Nephron progenitor cell (in vitro differentiated cells): ENCODE measurements around the gene ATG9B.

ENCODE experiments used
- DNase-seq: peaks from one replicate; pipeline ENCODE4 v3.0.0; 2021
- H3K27ac Mint-ChIP-seq: 2 replicates; pipeline ENCODE4 v1.8.0; 2021; ENCODE audit warnings: mild to moderate bottlenecking, moderate library complexity, mixed read lengths
- H3K27me3 Mint-ChIP-seq: 2 replicates; pipeline ENCODE4 v1.8.0; 2021; ENCODE audit warnings: mild to moderate bottlenecking, low read depth, mixed read lengths; ENCODE audit not compliant: poor library complexity
- H3K36me3 Mint-ChIP-seq: 2 replicates; pipeline ENCODE4 v1.8.0; 2021; ENCODE audit warnings: low read depth, mixed read lengths
- H3K4me1 Mint-ChIP-seq: 2 replicates; pipeline ENCODE4 v1.8.0; 2021; ENCODE audit warnings: mixed read lengths
- H3K4me3 Mint-ChIP-seq: 2 replicates; pipeline ENCODE4 v1.8.0; 2021; ENCODE audit warnings: mild to moderate bottlenecking, moderate library complexity, mixed read lengths
- H3K9me3 Mint-ChIP-seq: 2 replicates; pipeline ENCODE4 v1.8.0; 2021; ENCODE audit warnings: mild to moderate bottlenecking, moderate library complexity, mixed read lengths
- TF ChIP-seq, protein P1 (sequence below): fragments of 200-600 bp; sonication (generic); IDR thresholded peaks from 2 replicates; pipeline ENCODE4 v1.5.0; 2021; ENCODE audit warnings: antibody characterized with exemption

ATG9B gene, protein sequence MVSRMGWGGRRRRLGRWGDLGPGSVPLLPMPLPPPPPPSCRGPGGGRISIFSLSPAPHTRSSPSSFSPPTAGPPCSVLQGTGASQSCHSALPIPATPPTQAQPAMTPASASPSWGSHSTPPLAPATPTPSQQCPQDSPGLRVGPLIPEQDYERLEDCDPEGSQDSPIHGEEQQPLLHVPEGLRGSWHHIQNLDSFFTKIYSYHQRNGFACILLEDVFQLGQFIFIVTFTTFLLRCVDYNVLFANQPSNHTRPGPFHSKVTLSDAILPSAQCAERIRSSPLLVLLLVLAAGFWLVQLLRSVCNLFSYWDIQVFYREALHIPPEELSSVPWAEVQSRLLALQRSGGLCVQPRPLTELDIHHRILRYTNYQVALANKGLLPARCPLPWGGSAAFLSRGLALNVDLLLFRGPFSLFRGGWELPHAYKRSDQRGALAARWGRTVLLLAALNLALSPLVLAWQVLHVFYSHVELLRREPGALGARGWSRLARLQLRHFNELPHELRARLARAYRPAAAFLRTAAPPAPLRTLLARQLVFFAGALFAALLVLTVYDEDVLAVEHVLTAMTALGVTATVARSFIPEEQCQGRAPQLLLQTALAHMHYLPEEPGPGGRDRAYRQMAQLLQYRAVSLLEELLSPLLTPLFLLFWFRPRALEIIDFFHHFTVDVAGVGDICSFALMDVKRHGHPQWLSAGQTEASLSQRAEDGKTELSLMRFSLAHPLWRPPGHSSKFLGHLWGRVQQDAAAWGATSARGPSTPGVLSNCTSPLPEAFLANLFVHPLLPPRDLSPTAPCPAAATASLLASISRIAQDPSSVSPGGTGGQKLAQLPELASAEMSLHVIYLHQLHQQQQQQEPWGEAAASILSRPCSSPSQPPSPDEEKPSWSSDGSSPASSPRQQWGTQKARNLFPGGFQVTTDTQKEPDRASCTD

DNA sequence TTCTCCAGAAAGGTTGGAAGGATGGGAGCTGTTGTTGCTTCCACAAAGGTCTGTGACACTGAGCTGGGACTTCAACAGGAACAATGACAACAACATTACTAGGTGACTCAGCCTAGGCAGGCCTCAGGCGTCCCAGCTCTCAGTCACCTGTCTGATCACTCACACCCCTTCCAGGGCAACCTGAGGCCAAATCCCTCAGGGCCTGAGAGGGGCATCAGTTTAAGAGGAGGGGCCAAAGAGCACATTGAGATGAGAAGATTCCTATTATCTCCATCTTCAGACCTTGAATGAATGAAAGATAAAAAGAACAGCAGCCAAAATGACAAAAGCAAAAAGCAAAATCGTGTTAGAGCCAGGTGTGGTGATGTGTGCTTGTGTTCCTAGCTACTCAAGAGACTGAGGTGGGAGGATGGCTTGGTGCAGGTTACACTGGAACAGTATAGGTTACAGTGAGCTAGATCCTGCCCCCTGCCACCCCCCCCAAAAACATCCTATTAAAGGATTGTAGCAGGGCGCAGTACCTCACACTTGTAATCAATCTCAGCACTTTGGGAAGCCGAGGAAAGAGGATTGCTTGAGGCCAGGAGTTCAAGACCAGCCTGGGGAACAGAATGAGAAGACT, at the start of gene ATG9B:
ATG9B (minus strand) TSS at position 60 of the 622 bp plus-strand sequence. CDS start 71 bp downstream, outside the sequence.
- no peaks in the 10 kb centered on the region for H3K9me3 Mint-ChIP-seq
- H3K4me3 Mint-ChIP-seq, result no peak within 1 kb of the TSS
- no peak within 1 kb of the TSS for H3K27ac Mint-ChIP-seq
- H3K36me3 Mint-ChIP-seq, result no peaks in the 10 kb centered on the region
- DNase-seq, result no peak
- TF ChIP-seq, protein P1, sequence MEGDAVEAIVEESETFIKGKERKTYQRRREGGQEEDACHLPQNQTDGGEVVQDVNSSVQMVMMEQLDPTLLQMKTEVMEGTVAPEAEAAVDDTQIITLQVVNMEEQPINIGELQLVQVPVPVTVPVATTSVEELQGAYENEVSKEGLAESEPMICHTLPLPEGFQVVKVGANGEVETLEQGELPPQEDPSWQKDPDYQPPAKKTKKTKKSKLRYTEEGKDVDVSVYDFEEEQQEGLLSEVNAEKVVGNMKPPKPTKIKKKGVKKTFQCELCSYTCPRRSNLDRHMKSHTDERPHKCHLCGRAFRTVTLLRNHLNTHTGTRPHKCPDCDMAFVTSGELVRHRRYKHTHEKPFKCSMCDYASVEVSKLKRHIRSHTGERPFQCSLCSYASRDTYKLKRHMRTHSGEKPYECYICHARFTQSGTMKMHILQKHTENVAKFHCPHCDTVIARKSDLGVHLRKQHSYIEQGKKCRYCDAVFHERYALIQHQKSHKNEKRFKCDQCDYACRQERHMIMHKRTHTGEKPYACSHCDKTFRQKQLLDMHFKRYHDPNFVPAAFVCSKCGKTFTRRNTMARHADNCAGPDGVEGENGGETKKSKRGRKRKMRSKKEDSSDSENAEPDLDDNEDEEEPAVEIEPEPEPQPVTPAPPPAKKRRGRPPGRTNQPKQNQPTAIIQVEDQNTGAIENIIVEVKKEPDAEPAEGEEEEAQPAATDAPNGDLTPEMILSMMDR, result no peak
- H3K4me1 Mint-ChIP-seq, result peaks cover 63% of the 10 kb centered on the region
- peaks cover 32% of the 10 kb centered on the region for H3K27me3 Mint-ChIP-seq

DNA sequence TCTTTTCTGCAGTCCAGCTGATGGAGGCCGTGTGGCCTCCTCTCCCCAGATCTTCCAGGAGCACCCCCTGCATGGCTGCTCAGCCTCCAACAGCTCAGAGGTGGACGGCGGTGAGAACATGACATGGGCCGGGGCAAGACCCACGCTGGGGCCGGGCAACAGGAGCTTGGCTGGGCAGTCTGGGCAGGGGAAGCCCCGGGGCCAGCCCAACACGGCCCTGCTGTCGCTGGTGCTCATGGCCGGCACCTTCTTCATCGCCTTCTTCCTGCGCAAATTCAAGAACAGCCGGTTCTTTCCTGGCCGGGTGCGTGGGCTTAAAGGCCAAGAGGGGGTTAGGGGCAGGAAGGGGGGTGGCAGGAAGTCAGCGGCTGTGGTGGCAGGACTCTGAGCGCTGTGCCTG, 49.7 kb upstream of the ATG9B start:
- no peak overlapping the region for H3K27ac Mint-ChIP-seq
- H3K4me1 Mint-ChIP-seq, result peaks cover 11% of the 10 kb centered on the region
- H3K4me3 Mint-ChIP-seq, result no peak overlapping the region

DNA sequence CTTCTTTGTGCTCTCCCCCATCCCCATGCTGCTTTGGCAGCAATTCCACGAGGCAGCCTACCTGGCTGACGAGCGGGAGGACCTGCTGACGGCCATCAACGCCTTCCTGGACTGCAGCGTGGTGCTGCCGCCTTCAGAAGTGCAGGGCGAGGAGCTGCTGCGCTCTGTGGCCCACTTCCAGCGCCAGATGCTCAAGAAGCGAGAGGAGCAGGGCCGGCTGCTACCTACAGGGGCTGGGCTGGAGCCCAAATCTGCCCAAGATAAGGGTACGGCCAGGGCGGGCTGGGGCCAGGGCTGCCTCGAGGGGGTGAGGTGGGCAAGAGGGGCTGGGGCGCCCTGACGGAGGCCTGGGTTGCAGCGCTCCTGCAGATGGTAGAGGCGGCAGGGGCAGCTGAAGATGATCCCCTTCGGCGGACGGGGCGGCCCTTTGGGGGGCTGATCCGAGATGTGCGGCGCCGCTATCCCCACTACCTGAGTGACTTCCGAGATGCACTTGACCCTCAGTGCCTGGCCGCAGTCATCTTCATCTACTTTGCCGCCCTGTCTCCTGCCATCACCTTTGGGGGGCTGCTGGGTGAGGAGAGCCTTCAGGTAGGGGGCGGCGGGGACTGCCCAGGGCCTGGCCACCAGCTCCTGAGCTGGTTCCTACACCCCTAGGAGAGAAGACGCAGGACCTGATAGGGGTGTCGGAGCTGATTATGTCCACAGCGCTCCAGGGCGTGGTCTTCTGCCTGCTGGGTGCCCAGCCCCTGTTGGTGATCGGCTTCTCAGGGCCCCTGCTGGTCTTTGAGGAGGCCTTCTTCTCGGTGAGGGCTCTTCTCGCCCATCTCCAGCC, 47.0 kb upstream of the ATG9B start:
- Mint-ChIP-seq H3K4me1 (no peaks in the 10 kb centered on the region), H3K36me3 (peaks cover 33% of the 10 kb centered on the region), H3K9me3 (no peaks in the 10 kb centered on the region), H3K27me3 (no peaks in the 10 kb centered on the region), H3K27ac (no peak overlapping the region), H3K4me3 (no peak overlapping the region)
- TF ChIP-seq, protein P1, result no peak
- no peak for DNase-seq

More for the DNA sequence above, 49.7 kb upstream of the ATG9B start:
- H3K9me3 Mint-ChIP-seq, result no peaks in the 10 kb centered on the region
- no peak for DNase-seq
- peaks cover 22% of the 10 kb centered on the region for H3K36me3 Mint-ChIP-seq
- H3K27me3 Mint-ChIP-seq, result no peaks in the 10 kb centered on the region
- TF ChIP-seq, protein P1, result no peak

DNA sequence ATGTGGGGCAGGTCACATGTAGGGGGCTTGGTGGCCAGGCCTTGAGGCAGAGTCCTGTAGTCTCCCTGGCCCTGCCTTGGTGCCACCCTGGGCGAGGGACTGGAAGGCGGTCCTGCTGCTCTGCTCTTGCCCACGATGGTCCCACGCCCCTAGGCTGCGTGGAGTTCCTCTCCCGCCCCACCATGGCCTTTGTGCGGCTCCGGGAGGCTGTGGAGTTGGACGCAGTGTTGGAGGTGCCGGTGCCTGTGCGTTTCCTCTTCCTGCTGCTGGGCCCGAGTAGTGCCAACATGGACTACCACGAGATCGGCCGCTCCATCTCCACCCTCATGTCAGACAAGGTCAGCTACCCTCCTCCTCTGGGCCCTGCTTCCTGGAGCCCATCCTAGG, 46.3 kb upstream of the ATG9B start:
- TF ChIP-seq, protein P1, result no peak
- H3K36me3 Mint-ChIP-seq, result peaks cover 26% of the 10 kb centered on the region
- H3K4me1 Mint-ChIP-seq, result no peaks in the 10 kb centered on the region
- no peaks in the 10 kb centered on the region for H3K9me3 Mint-ChIP-seq
- H3K27me3 Mint-ChIP-seq, result no peaks in the 10 kb centered on the region
- no peak overlapping the region for H3K27ac Mint-ChIP-seq
- no peak overlapping the region for H3K4me3 Mint-ChIP-seq
- DNase-seq, result no peak

DNA sequence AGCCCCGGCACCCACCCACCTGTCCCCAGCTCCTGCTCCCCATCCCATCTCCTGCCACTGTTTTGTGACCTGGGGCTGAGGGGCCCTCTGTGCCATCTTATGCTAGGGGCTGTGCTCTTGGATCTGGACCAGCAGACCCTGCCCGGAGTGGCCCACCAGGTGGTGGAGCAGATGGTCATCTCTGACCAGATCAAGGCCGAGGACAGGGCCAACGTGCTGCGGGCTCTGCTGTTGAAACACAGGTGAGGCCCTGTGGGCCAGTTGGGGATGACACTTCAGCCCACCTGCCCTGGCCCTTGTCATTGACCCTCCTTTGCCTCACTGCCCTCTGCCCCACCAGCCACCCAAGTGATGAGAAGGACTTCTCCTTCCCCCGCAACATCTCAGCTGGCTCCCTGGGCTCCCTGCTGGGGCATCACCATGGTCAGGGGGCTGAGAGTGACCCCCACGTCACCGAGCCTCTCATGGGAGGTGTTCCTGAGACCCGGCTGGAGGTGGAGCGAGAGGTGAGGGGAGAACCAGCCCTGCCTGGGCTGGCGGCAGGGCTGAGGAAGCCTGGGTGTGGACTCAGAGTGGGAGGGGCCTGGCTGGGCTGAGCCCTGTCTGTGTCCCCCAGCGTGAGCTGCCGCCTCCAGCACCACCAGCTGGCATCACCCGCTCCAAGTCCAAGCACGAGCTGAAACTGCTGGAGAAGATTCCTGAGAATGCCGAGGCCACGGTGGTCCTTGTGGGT, 45.7 kb upstream of the ATG9B start:
- no peaks in the 10 kb centered on the region for H3K4me1 Mint-ChIP-seq
- no peak overlapping the region for H3K27ac Mint-ChIP-seq
- DNase-seq, result no peak
- H3K9me3 Mint-ChIP-seq, result no peaks in the 10 kb centered on the region
- H3K27me3 Mint-ChIP-seq, result peaks cover 3% of the 10 kb centered on the region
- no peak overlapping the region for H3K4me3 Mint-ChIP-seq
- TF ChIP-seq, protein P1, result no peak
- peaks cover 29% of the 10 kb centered on the region for H3K36me3 Mint-ChIP-seq
